GM21360 (cell line): ENCODE measurements around the gene CACNA1G.
A peak's percentile ranks its signal among the peaks of the same experiment; 100 is the strongest.

Experiments used
- ATAC-seq: cut with Tn5 transposase; IDR thresholded peaks from one replicate; pipeline ENCODE4 v1.9.1; 2021; ENCODE audit warnings: mild to moderate bottlenecking, moderate library complexity; ENCODE audit not compliant: unreplicated experiment

CACNA1G gene

DNA sequence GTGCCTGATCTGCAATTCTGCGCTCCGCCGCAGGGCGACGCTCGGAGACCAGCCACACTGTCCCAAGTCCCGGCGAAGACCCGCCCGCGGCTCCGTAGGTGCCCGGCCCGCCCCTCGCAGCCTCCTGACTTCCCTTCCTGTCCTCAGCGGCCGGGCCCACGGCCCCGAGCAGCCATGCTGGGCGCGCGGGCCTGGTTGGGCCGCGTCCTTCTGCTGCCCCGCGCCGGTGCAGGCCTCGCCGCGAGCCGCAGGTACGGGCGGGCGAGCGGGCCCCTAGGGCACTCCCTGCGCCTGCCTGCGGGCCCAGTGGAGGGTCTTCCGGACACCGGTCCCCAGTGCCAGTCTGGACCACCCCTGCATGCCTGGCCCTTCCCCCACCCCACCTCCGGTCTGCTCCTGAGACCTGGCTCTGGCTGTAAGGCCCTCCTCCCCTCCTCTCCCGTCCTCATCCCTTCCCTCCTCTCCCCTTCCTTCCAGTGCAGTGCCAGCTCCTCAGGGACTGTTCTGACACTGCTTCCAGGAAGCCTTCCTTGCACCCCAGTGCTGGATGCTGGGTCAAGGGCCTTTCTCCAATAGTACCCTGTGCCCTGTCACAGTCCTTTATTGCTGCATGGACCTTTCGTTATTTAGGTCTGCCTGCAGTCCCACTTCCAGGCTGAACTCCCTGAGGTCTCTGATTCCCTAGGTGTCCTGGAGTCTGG is 13.3 kb upstream of the CACNA1G start, which contains the start of gene SPATA20:
Gene SPATA20 (plus strand): TSS at position 140 of the 701 bp plus-strand sequence. CDS start 35 bp downstream, at position 175.
- ATAC-seq = peak; percentile 72

GRCh38 chr17:50547736-50548083 is 12.8 kb upstream of the CACNA1G start:
- no peak for ATAC-seq

- no peak for ATAC-seq
These were observed 11.7 kb upstream of the CACNA1G start for GRCh38 chr17:50548831-50549230.

DNA sequence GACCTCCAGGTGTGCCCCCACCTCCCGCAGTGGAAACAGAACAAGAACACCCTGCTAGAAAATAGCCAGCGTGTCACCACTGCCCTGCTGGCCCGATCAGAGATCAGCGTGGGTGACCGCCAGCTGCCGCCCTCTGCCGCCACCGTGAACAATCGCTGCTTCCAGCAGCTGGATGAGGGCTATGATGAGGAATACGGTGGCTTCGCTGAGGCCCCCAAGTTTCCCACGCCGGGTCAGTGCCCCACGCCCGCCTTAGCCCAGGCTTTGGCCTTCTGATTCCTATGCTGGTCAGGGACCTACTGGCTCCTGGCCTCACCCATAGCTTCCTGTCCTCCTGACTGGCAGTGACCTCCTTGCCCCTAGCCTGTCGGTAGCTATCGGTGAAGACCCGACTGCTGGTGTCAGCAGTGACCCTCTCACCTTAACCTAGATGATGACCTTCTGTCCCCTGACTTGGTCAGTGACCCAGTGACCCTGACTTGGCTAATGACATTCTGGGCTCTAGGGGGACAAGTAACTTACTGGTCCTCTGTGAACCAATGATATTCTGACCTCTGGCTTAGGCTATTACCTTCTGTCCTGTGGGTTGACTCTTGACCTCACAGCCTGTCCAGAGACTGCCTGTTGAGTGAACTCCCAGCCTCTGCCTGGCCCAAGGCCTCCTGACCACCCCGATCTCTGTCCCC is 11.1 kb upstream of the CACNA1G start:
- ATAC-seq = no peak

- no peak for ATAC-seq
These were observed 10.5 kb upstream of the CACNA1G start for GRCh38 chr17:50549969-50550368.

GRCh38 chr17:50550661-50551432 is 9.7 kb upstream of the CACNA1G start:
- no peak for ATAC-seq

DNA sequence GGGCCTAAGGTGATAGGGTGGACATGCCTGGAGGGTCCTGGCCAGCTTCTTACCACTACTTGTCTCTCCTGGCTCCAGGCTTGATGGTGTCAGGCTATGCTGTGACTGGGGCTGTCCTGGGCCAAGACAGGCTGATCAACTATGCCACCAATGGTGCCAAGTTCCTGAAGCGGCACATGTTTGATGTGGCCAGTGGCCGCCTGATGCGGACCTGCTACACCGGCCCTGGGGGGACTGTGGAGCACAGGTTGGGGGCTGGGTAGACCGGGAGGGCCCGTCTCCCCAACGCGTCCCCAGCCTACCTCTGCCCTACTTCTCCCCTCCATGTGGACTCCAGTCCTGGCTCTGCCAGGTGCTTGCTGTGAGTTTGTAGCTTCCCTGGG is 9.1 kb upstream of the CACNA1G start:
- no peak for ATAC-seq

DNA sequence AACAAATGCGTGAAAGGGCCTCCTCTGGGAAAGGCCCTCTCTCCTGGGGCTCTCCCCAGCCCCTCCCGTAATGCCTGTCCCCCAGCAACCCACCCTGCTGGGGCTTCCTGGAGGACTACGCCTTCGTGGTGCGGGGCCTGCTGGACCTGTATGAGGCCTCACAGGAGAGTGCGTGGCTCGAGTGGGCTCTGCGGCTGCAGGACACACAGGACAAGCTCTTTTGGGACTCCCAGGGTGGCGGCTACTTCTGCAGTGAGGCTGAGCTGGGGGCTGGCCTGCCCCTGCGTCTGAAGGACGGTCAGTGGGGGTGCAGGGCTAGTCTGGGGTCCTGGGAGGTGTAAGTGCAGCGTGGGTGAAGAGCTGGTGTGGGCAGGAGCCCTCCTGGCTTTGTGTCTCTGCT is 8.6 kb upstream of the CACNA1G start:
- no peak for ATAC-seq

DNA sequence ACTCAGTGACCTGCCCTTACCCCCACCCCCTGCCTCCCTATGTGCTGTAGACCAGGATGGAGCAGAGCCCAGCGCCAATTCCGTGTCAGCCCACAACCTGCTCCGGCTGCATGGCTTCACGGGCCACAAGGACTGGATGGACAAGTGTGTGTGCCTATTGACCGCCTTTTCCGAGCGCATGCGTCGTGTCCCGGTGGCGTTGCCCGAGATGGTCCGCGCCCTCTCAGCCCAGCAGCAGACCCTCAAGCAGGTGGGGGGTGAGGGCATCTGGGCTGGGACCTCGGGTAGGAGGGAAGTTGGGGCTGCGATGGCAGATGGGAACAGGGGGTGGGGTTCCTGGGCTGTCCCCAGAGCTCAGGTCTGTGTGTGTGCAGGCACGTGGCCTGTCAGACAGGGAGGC is 6.3 kb upstream of the CACNA1G start:
- ATAC-seq = no peak

GRCh38 chr17:50556803-50557202 is 3.7 kb upstream of the CACNA1G start:
- no peak for ATAC-seq

DNA sequence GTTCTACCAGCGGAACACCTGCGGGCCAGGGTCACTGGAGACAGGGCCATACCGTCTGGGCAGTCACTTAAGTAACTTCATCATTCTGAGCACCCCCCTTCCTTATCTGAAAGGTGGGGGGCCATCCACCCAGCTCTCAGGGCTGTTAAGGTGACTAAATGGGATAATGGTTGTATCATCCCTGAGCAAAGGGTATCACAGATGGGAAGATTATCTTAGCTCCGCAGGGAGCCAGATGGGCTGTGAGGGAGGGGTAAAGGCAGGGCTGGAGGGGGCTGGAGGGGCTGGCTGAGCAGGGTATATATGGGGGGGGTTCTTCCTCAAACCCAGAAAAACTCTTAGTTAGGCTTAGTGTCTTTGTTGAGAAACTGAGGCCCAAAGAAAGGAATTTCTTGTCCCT is 2.9 kb upstream of the CACNA1G start:
- no peak for ATAC-seq

DNA sequence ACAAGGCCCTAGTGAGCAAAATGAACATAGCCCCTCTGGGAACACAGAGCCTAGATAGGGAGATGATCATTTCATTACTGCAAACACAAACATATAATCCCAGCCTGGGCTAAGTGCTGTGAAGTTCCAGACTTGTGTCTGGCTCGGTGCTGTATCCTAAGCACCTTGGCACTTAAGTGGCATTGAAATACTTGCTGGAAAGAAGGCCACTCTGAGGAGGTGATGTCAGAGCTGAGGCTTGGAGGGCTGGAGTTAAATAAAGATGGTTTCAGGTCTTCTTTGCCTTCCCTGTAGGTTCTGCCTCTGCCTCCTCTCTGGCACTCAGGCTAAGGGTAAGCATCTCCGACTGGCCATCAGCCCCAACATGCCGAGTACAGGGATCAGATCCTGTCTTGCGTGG is 2.4 kb upstream of the CACNA1G start:
- ATAC-seq = no peak

DNA sequence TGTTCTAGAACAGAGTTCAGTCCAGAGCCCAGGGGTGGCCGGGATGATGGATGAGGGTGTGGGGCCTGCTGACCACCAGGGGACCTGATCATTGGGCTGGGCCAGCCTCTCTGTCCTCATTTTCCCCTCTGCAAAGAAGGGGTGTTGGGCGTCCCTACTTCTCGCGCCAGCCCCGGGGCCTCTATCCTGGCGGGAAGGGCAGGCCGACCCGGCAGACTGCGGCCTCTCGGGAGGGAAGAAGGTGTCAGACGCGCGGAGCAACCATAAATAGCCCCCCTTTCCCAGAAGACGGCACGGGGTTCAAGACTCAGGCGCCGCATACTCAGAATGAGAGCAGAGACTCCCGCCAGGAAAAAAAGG is 2.0 kb upstream of the CACNA1G start:
- ATAC-seq = no peak

GRCh38 chr17:50558941-50559614 is 1.4 kb upstream of the CACNA1G start:
- no peak for ATAC-seq

GRCh38 chr17:50559674-50560184 is 786 bp upstream of the CACNA1G start:
- no peak for ATAC-seq

DNA sequence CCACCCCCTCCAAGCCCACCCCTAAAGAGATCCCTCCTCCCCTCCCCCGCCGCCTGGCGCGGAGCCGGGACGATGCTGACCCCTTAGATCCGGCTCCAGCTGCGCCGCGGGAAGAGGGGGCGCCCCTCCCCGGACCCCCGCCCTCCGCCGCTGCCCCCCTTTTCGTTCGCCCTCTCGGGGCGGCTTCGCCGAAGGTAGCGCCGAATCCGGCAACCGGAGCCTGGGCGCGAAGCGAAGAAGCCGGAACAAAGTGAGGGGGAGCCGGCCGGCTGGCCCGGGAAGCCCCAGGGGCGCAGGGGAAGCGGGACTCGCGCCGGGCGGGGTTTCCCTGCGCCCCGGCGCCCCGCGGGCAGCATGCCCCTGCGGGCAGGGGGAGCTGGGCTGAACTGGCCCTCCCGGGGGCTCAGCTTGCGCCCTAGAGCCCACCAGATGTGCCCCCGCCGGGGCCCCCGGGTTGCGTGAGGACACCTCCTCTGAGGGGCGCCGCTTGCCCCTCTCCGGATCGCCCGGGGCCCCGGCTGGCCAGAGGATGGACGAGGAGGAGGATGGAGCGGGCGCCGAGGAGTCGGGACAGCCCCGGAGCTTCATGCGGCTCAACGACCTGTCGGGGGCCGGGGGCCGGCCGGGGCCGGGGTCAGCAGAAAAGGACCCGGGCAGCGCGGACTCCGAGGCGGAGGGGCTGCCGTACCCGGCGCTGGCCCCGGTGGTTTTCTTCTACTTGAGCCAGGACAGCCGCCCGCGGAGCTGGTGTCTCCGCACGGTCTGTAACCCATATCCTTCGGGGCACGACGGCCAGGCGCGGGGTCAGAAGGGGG is 623 bp downstream of the CACNA1G start:
- ATAC-seq = no peak

GRCh38 chr17:50561746-50562141 is 1.2 kb downstream of the CACNA1G start:
- no peak for ATAC-seq

- ATAC-seq = no peak
These were observed 2.0 kb downstream of the CACNA1G start for GRCh38 chr17:50562242-50563091.

DNA sequence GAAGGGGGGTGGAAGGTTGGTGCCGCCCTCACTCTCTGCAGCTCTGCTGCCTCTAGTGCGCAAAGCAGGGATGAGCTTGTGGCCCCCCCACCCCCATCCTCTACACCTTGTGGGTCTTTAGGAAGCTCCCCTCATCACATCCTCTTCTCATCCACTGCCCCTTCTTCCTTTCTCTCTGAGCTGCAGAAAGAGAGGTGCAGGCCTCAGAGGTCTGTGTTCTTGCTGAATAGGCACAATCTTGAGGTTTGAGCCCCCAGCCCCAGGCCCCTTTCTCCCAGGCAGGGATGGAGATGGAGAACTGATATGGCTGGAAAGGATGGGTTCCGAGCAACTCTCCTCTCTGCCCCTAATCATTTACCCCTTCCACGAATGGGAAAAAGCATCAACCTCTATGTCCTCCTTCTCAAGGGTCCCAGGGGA is 2.6 kb downstream of the CACNA1G start:
- ATAC-seq = no peak
